ENCODE results near the gene ZNF678.
"Not testable (repeated sequence)": the region's sequence is repeated elsewhere in the genome, so short reads cannot be mapped to it uniquely, and the experiment has no call there.

ZNF678 gene

DNA sequence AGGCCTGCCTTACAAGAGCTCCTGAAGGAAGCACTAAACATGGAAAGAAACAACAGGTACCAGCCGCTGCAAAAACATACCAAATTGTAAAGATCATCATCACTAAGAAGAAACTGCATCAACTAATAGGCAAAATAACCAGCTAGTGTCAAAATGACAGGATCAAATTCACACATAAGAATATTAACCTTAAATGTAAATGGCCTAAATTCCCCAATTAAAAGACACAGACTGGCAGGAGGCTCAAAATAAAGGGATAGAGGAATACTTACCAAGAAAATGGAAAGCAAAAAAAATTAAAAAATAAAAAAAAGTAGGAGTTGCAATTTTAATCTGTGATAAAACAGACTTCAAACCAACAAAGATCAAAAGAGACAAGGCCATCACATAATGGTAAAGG lies 11.5 kb upstream of the ZNF678 start:
- FAIRE-seq = not testable (repeated sequence)

- no peak for FAIRE-seq
These were observed 7.1 kb upstream of the ZNF678 start for GRCh38 chr1:227556288-227556687.

GRCh38 chr1:227557962-227558725 lies 5.2 kb upstream of the ZNF678 start:
- FAIRE-seq = no peak

- FAIRE-seq = no peak
These were observed 4.6 kb upstream of the ZNF678 start for GRCh38 chr1:227558732-227559262.

- FAIRE-seq = no peak
These were observed 3.9 kb upstream of the ZNF678 start for GRCh38 chr1:227559499-227559898.

GRCh38 chr1:227559926-227560325 lies 3.4 kb upstream of the ZNF678 start:
- FAIRE-seq = no peak

- no peak for FAIRE-seq
These were observed 2.8 kb upstream of the ZNF678 start for GRCh38 chr1:227560393-227561173.

DNA sequence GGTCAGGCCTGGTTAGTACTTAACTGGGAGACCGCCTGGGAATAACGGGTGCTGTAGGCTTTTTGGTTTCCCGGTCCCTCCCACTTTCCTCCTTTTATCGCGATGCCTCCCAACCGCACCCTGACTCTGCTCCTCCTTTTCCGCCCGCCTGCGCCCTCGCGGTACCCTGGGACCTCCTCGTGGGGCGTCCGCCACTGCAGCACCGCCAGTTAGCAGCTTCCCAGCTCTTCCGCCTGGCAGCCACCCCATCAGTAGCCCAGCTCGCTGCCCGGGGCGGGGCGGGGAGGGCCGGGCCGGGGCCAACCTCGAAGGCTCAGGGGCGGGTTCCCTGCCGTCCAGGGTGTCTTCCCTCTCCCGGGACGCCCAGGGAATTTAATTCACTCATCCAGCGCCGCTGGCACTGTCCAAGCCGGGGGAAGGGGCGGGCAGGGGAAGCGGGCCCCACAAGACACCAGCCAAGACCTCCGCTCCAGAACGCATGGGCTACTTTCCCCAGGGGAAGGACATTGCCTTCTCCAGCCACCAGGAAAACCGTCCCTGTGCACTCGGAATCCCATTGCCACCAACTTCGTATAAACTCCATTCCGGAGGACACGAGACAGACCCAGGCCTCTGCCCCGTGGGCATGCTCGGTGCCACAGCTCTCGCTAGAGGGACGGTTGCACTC lies 2.0 kb upstream of the ZNF678 start:
- FAIRE-seq = no peak

- no peak for FAIRE-seq
These were observed 1.3 kb upstream of the ZNF678 start for GRCh38 chr1:227562037-227562436.

DNA sequence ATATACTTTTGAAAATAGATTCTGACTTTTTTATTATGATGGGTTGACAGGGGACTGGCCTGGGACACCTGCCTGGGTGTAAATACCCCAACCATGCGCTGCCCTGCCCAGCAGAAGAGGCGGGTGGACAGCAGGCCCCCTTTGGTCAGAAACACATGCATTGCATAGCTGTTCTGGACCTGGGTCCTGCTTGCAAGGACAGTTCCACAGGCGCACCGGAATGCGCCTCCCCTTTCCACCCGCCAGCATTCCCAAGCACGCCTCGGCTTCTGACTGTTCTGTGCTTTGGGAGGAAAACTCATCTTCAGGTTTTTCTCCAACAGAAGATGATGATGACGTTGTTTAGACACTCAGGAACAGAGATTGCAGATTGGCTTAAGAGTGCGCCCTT lies 428 bp upstream of the ZNF678 start:
- FAIRE-seq = no peak

DNA sequence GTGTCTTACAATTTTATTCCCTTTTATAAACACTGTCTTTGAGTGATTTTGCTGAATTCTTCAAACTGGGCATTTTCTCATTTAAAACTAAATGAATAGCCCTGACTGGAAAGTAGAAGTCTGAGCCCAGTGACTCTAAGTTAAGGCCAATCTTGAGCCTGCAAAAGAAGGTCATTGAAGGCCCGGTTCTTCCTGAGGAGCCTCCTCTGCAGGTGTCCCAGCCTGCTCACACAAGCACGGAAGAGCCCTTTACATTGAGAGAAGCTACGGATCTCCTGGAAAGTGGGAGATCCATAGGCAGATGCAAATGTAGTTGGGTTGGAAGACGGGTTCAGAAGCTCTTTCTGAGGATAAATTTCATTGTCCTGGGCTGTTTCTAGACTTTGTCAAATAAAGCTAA lies 3.9 kb downstream of the ZNF678 start:
- no peak for FAIRE-seq

- no peak for FAIRE-seq
These were observed 5.2 kb downstream of the ZNF678 start for GRCh38 chr1:227568593-227568992.

GRCh38 chr1:227572752-227573151 lies 9.4 kb downstream of the ZNF678 start:
- no peak for FAIRE-seq

DNA sequence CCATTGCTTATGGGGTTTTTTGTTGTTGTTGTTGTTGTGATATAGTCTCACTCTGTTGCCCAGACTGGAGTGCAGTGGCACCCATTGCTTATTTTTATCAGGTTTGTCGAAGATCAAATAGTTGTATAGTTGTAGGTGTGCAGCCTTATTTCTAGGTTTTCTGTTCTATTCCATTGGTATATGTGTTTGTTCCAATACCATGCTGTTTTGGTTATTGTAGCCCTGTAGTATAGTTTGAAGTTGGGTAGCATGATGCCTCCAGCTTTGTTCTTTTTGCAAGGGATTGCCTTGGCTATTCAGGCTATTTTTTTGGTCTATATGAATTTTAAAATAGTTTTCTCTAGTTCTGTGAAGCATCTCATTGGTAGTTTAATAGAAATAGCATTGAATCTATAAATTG lies 11.6 kb downstream of the ZNF678 start:
- no peak for FAIRE-seq

GRCh38 chr1:227576189-227576588 lies 12.8 kb downstream of the ZNF678 start:
- no peak for FAIRE-seq

GRCh38 chr1:227577500-227577899 lies 14.1 kb downstream of the ZNF678 start:
- FAIRE-seq = no peak

GRCh38 chr1:227583354-227583753 lies 20.0 kb downstream of the ZNF678 start:
- no peak for FAIRE-seq

DNA sequence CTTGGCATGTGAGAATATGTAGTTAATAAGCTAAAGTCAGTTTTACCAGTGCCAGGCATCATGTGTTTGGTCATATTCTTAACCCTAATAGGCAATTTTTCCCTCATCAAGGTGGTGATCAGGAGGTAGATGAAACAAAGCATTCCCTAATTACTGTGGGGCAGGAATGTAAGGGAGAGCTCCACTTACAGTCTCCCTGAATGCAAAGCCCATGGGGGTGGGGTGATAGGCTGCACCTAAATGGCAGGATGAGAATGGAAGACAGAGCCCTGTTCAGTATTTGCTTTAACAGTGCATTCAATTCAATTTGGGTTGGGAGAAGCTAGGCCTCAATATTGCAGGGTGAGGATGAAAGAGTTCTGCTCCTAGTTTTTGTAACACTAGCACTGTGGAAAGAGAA lies 23.4 kb downstream of the ZNF678 start:
- FAIRE-seq = no peak

- no peak for FAIRE-seq
These were observed 24.6 kb downstream of the ZNF678 start for GRCh38 chr1:227587968-227588367.

DNA sequence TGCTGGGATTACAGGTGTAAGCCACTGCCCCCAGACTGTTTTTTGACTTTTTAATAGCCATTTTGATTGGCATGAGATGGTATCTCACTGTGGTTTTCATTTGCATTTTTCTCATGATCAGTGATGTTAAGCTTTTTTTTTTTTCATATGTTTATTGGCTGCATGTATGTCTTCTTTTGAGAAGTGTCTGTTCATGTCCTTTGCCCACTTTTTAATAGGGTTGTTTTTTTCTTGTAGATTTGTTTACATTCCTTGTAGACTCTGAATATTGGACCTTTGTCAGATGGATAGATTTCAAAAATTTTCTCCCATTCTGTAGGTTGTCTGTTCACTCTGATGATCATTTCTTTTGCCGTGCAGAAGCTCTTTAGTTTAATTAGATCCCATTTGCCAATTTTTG lies 25.4 kb downstream of the ZNF678 start:
- FAIRE-seq = not testable (repeated sequence)

- FAIRE-seq = not testable (repeated sequence)
These were observed 26.4 kb downstream of the ZNF678 start for GRCh38 chr1:227589777-227590176.

DNA sequence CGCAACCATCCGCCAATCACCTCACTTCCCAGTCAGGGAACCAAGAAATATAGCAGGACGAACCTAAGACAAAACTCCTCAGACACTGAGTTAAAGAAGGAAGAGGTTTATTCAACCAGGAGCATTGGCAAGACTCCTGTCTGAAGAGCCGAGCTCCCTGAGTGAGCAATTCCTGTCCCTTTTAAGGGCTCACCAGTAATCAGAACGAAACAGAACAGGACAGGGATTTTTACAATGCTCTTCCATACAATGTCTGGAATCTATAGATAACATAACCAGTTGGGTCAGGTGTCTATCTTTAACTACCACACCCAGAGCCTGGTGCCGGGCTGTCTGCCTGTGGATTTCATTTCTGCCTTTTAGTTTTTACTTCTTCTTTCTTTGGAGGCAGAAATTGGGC lies 32.9 kb downstream of the ZNF678 start:
- FAIRE-seq = not testable (repeated sequence)

DNA sequence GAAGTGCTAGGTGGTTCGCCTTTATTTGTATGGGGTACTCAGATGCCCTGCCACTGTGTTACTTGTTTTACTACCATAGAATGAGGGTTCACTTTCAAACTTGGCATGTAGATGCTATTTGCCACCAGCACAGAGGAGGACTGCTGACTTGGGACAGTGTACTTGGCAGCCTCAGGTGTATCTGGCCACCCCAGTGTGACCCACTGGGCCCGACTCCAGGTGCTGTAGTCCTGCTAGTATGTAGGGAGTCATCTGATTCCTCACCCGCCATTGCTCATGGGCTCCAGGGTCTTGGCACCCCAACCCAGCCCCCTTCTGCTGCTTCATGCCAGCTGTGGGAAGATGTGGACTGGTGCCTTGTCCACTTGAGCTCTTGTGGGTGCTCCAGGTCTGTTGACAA lies 40.0 kb downstream of the ZNF678 start:
- FAIRE-seq = no peak

Measured in endometrium (tissue), 2 donors.